HEK293T (cell line): ENCODE data around the gene HNRNPF.
A peak's percentile ranks its signal among the peaks of the same experiment; 100 is the strongest.
"Not testable (repeated sequence)": the region's sequence is repeated elsewhere in the genome, so short reads cannot be mapped to it uniquely, and the experiment has no call there.

ENCODE experiments used
- CTCF ChIA-PET: fragments of 350-600 bp; formaldehyde crosslinking; extraction: SDS; loops from one replicate; lab custom pipeline; 2021; ENCODE audit warnings: antibody characterized with exemption, inconsistent platforms; lab: Yijun Ruan, JAX
- POLR2A ChIA-PET: fragments of 350-600 bp; formaldehyde crosslinking; extraction: SDS; loops from one replicate; lab custom pipeline; 2020; ENCODE audit warnings: antibody characterized with exemption, inconsistent platforms; lab: Yijun Ruan, JAX
- DNase-seq: peaks from one replicate; pipeline ENCODE4 v3.0.0; 2012; ENCODE audit warnings: mixed read lengths; ENCODE audit errors: extremely low spot score
- ARNT ChIP-seq: fragments of 450-650 bp; IDR thresholded peaks from 2 replicates; pipeline ENCODE4 v1.6.1; 2017; ENCODE audit warnings: mild to moderate bottlenecking
- BHLHE40 ChIP-seq: fragments of 450-650 bp; IDR thresholded peaks from 2 replicates; pipeline ENCODE4 v1.6.1; 2016; ENCODE audit warnings: mild to moderate bottlenecking, moderate library complexity, borderline replicate concordance
- CTBP1 ChIP-seq: fragments of 450-650 bp; IDR thresholded peaks from 2 replicates; pipeline ENCODE4 v1.6.1; 2016; ENCODE audit warnings: borderline replicate concordance
- ELF4 ChIP-seq: fragments of 450-650 bp; IDR thresholded peaks from 2 replicates; pipeline ENCODE4 v1.6.1; 2017; ENCODE audit warnings: antibody characterized with exemption
- FOXA1 ChIP-seq: fragments of 450-650 bp; IDR thresholded peaks from 2 replicates; pipeline ENCODE4 v1.6.1; 2016; ENCODE audit warnings: mild to moderate bottlenecking
- FOXK2 ChIP-seq: fragments of 450-650 bp; IDR thresholded peaks from 2 replicates; pipeline ENCODE4 v1.6.1; 2016; ENCODE audit warnings: mild to moderate bottlenecking
- FOXM1 ChIP-seq: fragments of 450-650 bp; IDR thresholded peaks from 2 replicates; pipeline ENCODE4 v1.6.1; 2017; ENCODE audit warnings: mild to moderate bottlenecking, borderline replicate concordance
- HDGF ChIP-seq: fragments of 450-650 bp; IDR thresholded peaks from 2 replicates; pipeline ENCODE4 v1.6.1; 2017; ENCODE audit warnings: antibody characterized with exemption, borderline replicate concordance
- L3MBTL2 ChIP-seq: fragments of 450-650 bp; conservative IDR thresholded peaks from 2 replicates; pipeline ENCODE4 v1.6.1; 2016; ENCODE audit warnings: mild to moderate bottlenecking
- LEF1 ChIP-seq: fragments of 450-650 bp; IDR thresholded peaks from 2 replicates; pipeline ENCODE4 v1.6.1; 2017; ENCODE audit warnings: mild to moderate bottlenecking, borderline replicate concordance
- NFRKB ChIP-seq: fragments of 450-650 bp; IDR thresholded peaks from 2 replicates; pipeline ENCODE4 v1.6.1; 2016; ENCODE audit warnings: mild to moderate bottlenecking, moderate library complexity
- PKNOX1 ChIP-seq: fragments of 450-650 bp; IDR thresholded peaks from 2 replicates; pipeline ENCODE4 v1.6.1; 2016
- SP1 ChIP-seq: fragments of 450-650 bp; IDR thresholded peaks from 2 replicates; pipeline ENCODE4 v1.6.1; 2017
- SUZ12 ChIP-seq: fragments of 450-650 bp; IDR thresholded peaks from 2 replicates; pipeline ENCODE4 v1.6.1; 2016; ENCODE audit warnings: mild to moderate bottlenecking
- TARDBP ChIP-seq: fragments of 450-650 bp; IDR thresholded peaks from 2 replicates; pipeline ENCODE4 v1.6.1; 2016
- ZNF384 ChIP-seq: fragments of 450-650 bp; IDR thresholded peaks from 2 replicates; pipeline ENCODE4 v1.6.1; 2016

HNRNPF gene

DNA sequence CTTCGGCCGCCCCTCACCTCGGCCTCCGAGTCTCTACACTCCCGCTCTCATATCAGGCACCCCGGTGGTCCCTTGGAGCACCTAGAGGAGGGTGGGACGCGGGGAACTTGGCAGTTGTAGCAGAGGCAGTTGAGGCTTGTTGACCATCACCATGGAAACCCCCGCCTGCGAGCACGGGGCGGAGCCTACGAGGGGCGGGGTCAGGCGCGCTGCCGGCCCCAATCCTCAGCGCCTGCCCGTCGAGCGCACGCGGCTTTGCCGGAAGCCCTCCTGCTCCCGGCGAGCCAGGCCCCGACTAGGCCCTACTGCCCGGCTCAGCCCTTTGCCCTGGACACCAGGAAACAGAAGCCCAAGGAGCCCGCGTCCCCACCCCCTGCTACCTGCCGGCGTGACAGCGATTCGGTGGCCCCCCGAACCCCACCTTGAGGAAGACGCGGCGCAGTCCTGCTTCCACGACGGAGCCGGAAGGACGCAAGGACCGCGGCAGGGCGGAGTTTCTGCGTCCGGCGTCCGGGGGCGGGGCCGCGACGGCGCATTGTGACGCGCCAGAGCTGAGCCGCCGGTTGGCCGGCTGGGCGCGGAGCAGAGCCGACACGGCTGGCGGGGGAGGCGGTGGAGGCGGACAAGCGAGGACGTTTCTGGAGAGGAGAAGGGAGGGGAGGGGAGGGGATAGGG, at the start of gene HNRNPF:
Gene HNRNPF, minus strand, starts transcription at position 477 of the 675 bp plus-strand sequence. CDS start 21,302 bp downstream, outside the sequence.
- TF ChIP-seq ELF4 (peak; percentile 77), SUZ12 (no peak), ZNF384 (no peak), L3MBTL2 (peak; percentile 99)
- DNase-seq, result peak; percentile 88
- ChIA-PET POLR2A (interaction anchor here (0.8 to 5.1 kb wide), 12 partner anchors 9 to 117 kb away, joined by 3 to 37 read pairs (median 4); partner anchors contain the start of gene ZNF487), CTCF (no interaction called here)

DNA sequence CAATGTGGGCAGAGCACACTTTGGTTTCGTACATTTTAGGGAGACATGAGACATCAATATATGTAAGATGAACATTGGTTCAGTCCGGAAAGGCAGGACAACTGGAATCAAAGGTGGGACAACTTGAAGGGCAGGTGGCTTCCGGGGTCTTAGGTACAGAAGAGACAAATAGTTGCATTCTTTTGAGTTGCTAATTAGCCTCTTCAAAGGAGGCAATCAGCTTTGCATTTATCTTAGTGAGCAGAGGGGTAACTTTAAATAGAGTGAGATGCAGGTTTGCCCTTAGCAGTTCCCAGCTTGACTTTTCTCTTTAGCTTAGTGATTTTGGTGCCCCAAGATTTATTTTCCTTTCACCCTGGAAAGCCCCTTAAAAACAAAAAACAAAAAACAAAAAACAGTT, 49.2 kb upstream of the HNRNPF start:
- TF ChIP-seq FOXK2, result no peak
- no peak for TF ChIP-seq CTBP1
- no peak for TF ChIP-seq FOXM1
- TF ChIP-seq LEF1, result no peak
- TF ChIP-seq ELF4, result no peak
- no peak for TF ChIP-seq L3MBTL2
- no peak for TF ChIP-seq FOXA1
- no peak for TF ChIP-seq BHLHE40
- no peak for TF ChIP-seq HDGF
- no peak for TF ChIP-seq ARNT
- TF ChIP-seq PKNOX1, result no peak
- TF ChIP-seq SP1, result no peak
- CTCF ChIA-PET, result interaction anchor here (1.3 kb wide), 1 partner anchor 68 kb away, joined by 3 read pairs; no protein-coding TSS in a partner anchor
- no peak for DNase-seq
- POLR2A ChIA-PET, result no interaction called here

GRCh38 chr10:43456561-43456960, 47.6 kb upstream of the HNRNPF start:
- CTCF ChIA-PET, POLR2A ChIA-PET: not testable (repeated sequence)

GRCh38 chr10:43454025-43454424, 45.0 kb upstream of the HNRNPF start:
- DNase-seq, CTCF ChIA-PET: not testable (repeated sequence)
- POLR2A ChIA-PET, result interaction anchor here (0.8 to 1.7 kb wide), 3 partner anchors 45 to 68 kb away, joined by 3 to 6 read pairs (median 3); partner anchors contain the start of gene HNRNPF

More at GRCh38 chr10:43456561-43456960, 47.6 kb upstream of the HNRNPF start:
- DNase-seq, result not testable (repeated sequence)

- no peak for TF ChIP-seq NFRKB
- TF ChIP-seq ELF4, result no peak
- no peak for TF ChIP-seq ZNF384
- no peak for TF ChIP-seq FOXK2
- TF ChIP-seq TARDBP, result no peak
- TF ChIP-seq FOXM1, result no peak
- TF ChIP-seq SP1, result no peak
- TF ChIP-seq HDGF, result no peak
- no peak for TF ChIP-seq BHLHE40
- TF ChIP-seq L3MBTL2, result no peak
- no peak for TF ChIP-seq CTBP1
- TF ChIP-seq ARNT, result no peak
- no peak for TF ChIP-seq SUZ12
- no peak for TF ChIP-seq FOXA1
- no peak for TF ChIP-seq PKNOX1
- TF ChIP-seq LEF1, result no peak
- DNase-seq, result no peak
- ChIA-PET CTCF (no interaction called here), POLR2A (interaction anchor here (0.8 to 1.7 kb wide), 2 partner anchors 44 to 64 kb away, joined by 3 to 6 read pairs; partner anchors contain the start of gene HNRNPF)
Observed at GRCh38 chr10:43453266-43453831, 44.4 kb upstream of the HNRNPF start.

DNA sequence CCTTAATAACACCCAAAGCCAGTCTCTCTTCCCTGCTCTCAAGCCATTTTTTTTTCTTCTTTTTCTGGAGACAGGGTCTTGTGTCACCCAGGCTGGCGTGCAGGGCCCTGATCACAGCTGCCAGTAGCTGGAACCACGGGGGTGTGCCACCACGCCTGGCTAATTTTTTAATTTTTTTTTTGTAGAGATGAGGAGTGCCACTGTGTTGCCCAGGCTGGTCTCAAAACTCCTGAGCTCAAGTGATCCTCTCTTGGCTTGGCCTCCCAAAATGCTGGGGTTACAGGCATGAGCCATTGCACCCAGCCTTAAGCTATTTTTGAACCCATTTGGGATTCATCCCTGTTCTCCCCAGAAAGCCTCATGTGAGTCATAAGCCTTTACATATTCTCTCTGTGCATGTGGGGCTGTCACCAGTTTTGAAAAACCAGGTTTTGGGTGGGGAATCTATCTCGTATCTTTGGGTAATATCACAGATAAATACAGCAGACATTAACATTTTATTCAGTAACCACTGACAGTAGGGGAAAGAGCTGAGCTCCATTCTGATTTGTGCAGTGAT, 43.4 kb upstream of the HNRNPF start:
- TF ChIP-seq FOXA1 (no peak), HDGF (no peak), SUZ12 (no peak), ZNF384 (no peak), PKNOX1 (no peak), L3MBTL2 (no peak), FOXK2 (no peak), SP1 (no peak), NFRKB (no peak), LEF1 (no peak), FOXM1 (no peak), CTBP1 (no peak), BHLHE40 (no peak)
- ChIA-PET POLR2A (interaction anchor here (0.6 kb wide), 1 partner anchor 133 kb away, joined by 3 read pairs; no protein-coding TSS in a partner anchor), CTCF (interaction anchor here (0.6 to 0.7 kb wide), 2 partner anchors 51 to 125 kb away, joined by 3 to 6 read pairs; no protein-coding TSS in a partner anchor)
- no peak for DNase-seq
